KMS-11 (cell line): ENCODE data around the gene MYO9A.
"Not testable (repeated sequence)": the region's sequence is repeated elsewhere in the genome, so short reads cannot be mapped to it uniquely, and the experiment has no call there.

Source experiments
- H2AFZ ChIP-seq: fragments of 200-600 bp; sonication (generic); 2 replicates; pipeline ENCODE4 v1.6.1; 2016; ENCODE audit warnings: antibody characterized with exemption, mixed run types, low read depth
- H3K27ac ChIP-seq: fragments of 200-600 bp; sonication (generic); 2 replicates; pipeline ENCODE4 v1.6.1; 2016; ENCODE audit warnings: mild to moderate bottlenecking, mixed run types
- H3K27me3 ChIP-seq: fragments of 200-600 bp; sonication (generic); 2 replicates; pipeline ENCODE4 v1.6.1; 2017; ENCODE audit warnings: mild to moderate bottlenecking, low read depth, mixed run types, moderate library complexity; ENCODE audit not compliant: insufficient read depth
- H3K36me3 ChIP-seq: fragments of 200-600 bp; sonication (generic); 2 replicates; pipeline ENCODE4 v1.6.1; 2017; ENCODE audit warnings: mild to moderate bottlenecking, mixed run types; ENCODE audit not compliant: insufficient read depth
- H3K4me1 ChIP-seq: fragments of 200-600 bp; sonication (generic); 2 replicates; pipeline ENCODE4 v1.6.1; 2016; ENCODE audit warnings: mild to moderate bottlenecking, low read depth, mixed run types; ENCODE audit not compliant: poor library complexity, severe bottlenecking
- H3K4me2 ChIP-seq: fragments of 200-600 bp; sonication (generic); 2 replicates; pipeline ENCODE4 v1.7.0; 2016; ENCODE audit warnings: mild to moderate bottlenecking, mixed run types
- H3K4me3 ChIP-seq: fragments of 200-600 bp; sonication (generic); IDR thresholded peaks from 2 replicates; pipeline ENCODE4 v1.6.1; 2017; ENCODE audit warnings: low read depth, low read length, mixed read lengths; ENCODE audit not compliant: insufficient read depth
- H3K79me2 ChIP-seq: fragments of 200-600 bp; sonication (generic); 2 replicates; pipeline ENCODE4 v1.6.1; 2016; ENCODE audit warnings: low read depth, mixed run types; ENCODE audit not compliant: insufficient read depth
- H3K9ac ChIP-seq: fragments of 200-600 bp; sonication (generic); 2 replicates; pipeline ENCODE4 v1.6.1; 2016; ENCODE audit warnings: mild to moderate bottlenecking, mixed run types
- H4K20me1 ChIP-seq: fragments of 200-600 bp; sonication (generic); 2 replicates; pipeline ENCODE4 v1.6.1; 2016; ENCODE audit warnings: mild to moderate bottlenecking, mixed run types; ENCODE audit not compliant: insufficient read depth
- TF ChIP-seq, protein P1 (sequence below): fragments of 200-600 bp; sonication (generic); conservative IDR thresholded peaks from 2 replicates; pipeline ENCODE4 v1.6.1; 2017; ENCODE audit warnings: low read depth, mild to moderate bottlenecking, antibody characterized with exemption, low read length, moderate library complexity, mixed read lengths

Gene MYO9A

GRCh38 chr15:72077950-72078349, 40.0 kb downstream of the MYO9A start:
- no peak overlapping the region for H3K4me2 ChIP-seq
- no peaks in the 10 kb centered on the region for H3K27me3 ChIP-seq
- no peak overlapping the region for H3K4me3 ChIP-seq
- H3K27ac ChIP-seq = no peak overlapping the region
- H3K36me3 ChIP-seq = no peaks in the 10 kb centered on the region
- no peaks in the 10 kb centered on the region for H3K79me2 ChIP-seq
- TF ChIP-seq, protein P1, sequence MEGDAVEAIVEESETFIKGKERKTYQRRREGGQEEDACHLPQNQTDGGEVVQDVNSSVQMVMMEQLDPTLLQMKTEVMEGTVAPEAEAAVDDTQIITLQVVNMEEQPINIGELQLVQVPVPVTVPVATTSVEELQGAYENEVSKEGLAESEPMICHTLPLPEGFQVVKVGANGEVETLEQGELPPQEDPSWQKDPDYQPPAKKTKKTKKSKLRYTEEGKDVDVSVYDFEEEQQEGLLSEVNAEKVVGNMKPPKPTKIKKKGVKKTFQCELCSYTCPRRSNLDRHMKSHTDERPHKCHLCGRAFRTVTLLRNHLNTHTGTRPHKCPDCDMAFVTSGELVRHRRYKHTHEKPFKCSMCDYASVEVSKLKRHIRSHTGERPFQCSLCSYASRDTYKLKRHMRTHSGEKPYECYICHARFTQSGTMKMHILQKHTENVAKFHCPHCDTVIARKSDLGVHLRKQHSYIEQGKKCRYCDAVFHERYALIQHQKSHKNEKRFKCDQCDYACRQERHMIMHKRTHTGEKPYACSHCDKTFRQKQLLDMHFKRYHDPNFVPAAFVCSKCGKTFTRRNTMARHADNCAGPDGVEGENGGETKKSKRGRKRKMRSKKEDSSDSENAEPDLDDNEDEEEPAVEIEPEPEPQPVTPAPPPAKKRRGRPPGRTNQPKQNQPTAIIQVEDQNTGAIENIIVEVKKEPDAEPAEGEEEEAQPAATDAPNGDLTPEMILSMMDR = no peak
- no peak overlapping the region for H3K9ac ChIP-seq
- H3K4me1 ChIP-seq = peaks cover 6% of the 10 kb centered on the region
- no peak overlapping the region for H2AFZ ChIP-seq
- no peaks in the 10 kb centered on the region for H4K20me1 ChIP-seq

- H3K27me3 ChIP-seq = no peaks in the 10 kb centered on the region
- no peaks in the 10 kb centered on the region for H3K79me2 ChIP-seq
- H3K36me3 ChIP-seq = no peaks in the 10 kb centered on the region
- H4K20me1 ChIP-seq = no peaks in the 10 kb centered on the region
- no peak overlapping the region for H3K4me2 ChIP-seq
- H3K4me3 ChIP-seq = no peak overlapping the region
- no peak overlapping the region for H2AFZ ChIP-seq
- H3K9ac ChIP-seq = no peak overlapping the region
- TF ChIP-seq, protein P1 = no peak
- no peak overlapping the region for H3K27ac ChIP-seq
- H3K4me1 ChIP-seq = peaks cover 6% of the 10 kb centered on the region
Measured at GRCh38 chr15:72074335-72075060, 43.5 kb downstream of the MYO9A start.

DNA sequence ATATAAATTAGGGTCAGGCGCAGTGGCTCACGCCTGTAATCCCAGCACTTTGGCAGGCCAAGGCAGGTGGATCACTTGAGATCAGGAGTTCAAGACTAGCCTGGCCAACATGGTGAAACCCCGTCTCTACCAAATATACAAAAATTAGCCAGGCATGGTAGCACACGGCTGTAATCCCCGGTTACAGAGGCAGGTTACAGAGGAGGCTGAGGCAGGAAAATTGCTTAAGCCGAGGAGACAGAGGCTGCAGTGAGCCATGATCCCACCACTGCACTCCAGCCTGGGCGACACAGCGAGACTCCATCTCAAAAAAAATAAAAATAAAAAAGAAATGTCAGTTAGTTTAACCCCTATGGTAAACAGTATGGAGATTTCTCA, 46.5 kb downstream of the MYO9A start:
- not testable (repeated sequence) for H3K36me3 ChIP-seq, H3K27ac ChIP-seq, H3K27me3 ChIP-seq, H3K4me2 ChIP-seq, H4K20me1 ChIP-seq, H3K9ac ChIP-seq, H3K4me1 ChIP-seq, H3K79me2 ChIP-seq, H2AFZ ChIP-seq, H3K4me3 ChIP-seq

- H3K4me2 ChIP-seq = no peak overlapping the region
- H3K27ac ChIP-seq = no peak overlapping the region
- H4K20me1 ChIP-seq = no peaks in the 10 kb centered on the region
- no peaks in the 10 kb centered on the region for H3K27me3 ChIP-seq
- TF ChIP-seq, protein P1 = no peak
- H3K9ac ChIP-seq = no peak overlapping the region
- H3K4me1 ChIP-seq = no peaks in the 10 kb centered on the region
- no peak overlapping the region for H3K4me3 ChIP-seq
- H3K36me3 ChIP-seq = no peaks in the 10 kb centered on the region
- no peak overlapping the region for H2AFZ ChIP-seq
- H3K79me2 ChIP-seq = no peaks in the 10 kb centered on the region
Measured at GRCh38 chr15:72070817-72071447, 47.0 kb downstream of the MYO9A start.

GRCh38 chr15:72068856-72069255, 49.1 kb downstream of the MYO9A start:
- Histone ChIP-seq H3K9ac (no peak overlapping the region), H2AFZ (no peak overlapping the region), H3K36me3 (no peaks in the 10 kb centered on the region), H3K27me3 (no peaks in the 10 kb centered on the region), H3K4me1 (no peaks in the 10 kb centered on the region), H4K20me1 (no peaks in the 10 kb centered on the region), H3K4me3 (no peak overlapping the region), H3K4me2 (no peak overlapping the region), H3K79me2 (no peaks in the 10 kb centered on the region), H3K27ac (no peak overlapping the region)
- TF ChIP-seq, protein P1 = no peak
